Sigmoid colon (tissue), 7 donors: ENCODE results near the gene ATP2B1. TPM values are rescaled to one million over a fixed set of nuclear protein-coding genes. Genes with fewer than 3 reads are reported as not detected.

Experiments
- DNase-seq: peaks from one replicate; pipeline ENCODE4 v3.0.0-alpha.2; 2019
- H3K27ac ChIP-seq, 4 donors: fragments of 200-600 bp; sonication (generic); one replicate each; pipeline ENCODE4 v1.5.1; 2016 to 2019; ENCODE audit warnings: mild to moderate bottlenecking in 1 of 4
- H3K27me3 ChIP-seq, 3 donors: fragments of 200-600 bp; sonication (generic); one replicate each; pipeline ENCODE4 v1.5.1; 2019; ENCODE audit warnings: mild to moderate bottlenecking in 1 of 3
- H3K36me3 ChIP-seq, 4 donors: fragments of 200-600 bp; sonication (generic); one replicate each; pipeline ENCODE4 v1.5.1; 2016 to 2019
- H3K4me1 ChIP-seq, 4 donors: fragments of 200-600 bp; sonication (generic); one replicate each; pipeline ENCODE4 v1.5.1; 2017 to 2019
- H3K4me3 ChIP-seq, 4 donors: fragments of 200-600 bp; sonication (generic); one replicate each; pipeline ENCODE4 v1.5.1; 2017 to 2019; ENCODE audit warnings: mild to moderate bottlenecking in 2 of 4, moderate library complexity in 1 of 4
- H3K9me3 ChIP-seq, 4 donors: fragments of 200-600 bp in 3 of 4; sonication (generic) in 3 of 4; one replicate each; pipeline versions ENCODE4 v1.5.1 to v1.6.1; 2013 to 2019
- EP300 ChIP-seq, 4 donors: sonication (generic); formaldehyde crosslinking; IDR thresholded peaks; one replicate each; pipeline ENCODE4 v1.6.1; 2017; ENCODE audit warnings: antibody characterized with exemption in 4 of 4
- POLR2A ChIP-seq, 2 donors: fragments of 450-650 bp; IDR thresholded peaks; one replicate each; pipeline ENCODE4 v1.6.1; 2016; ENCODE audit warnings: antibody characterized with exemption in 2 of 2, mild to moderate bottlenecking in 2 of 2, moderate library complexity in 2 of 2
- POLR2AphosphoS5 ChIP-seq, 4 donors: sonication (generic); formaldehyde crosslinking; IDR thresholded peaks; one replicate each; pipeline ENCODE4 v1.6.1; 2017; ENCODE audit warnings: antibody characterized with exemption in 4 of 4
- WGBS, 2 donors: extraction: QIAGEN DNeasy Blood & Tissue Kit; methylation state at CpG; one replicate each; pipeline ENCODE4 v1.1.7; 2013; 5-methylcytosine and 5-hydroxymethylcytosine counted together
- intact Hi-C: fragments of 100-400 bp; cut with DNase I; formaldehyde crosslinking; loops from one replicate; pipeline ENCODE4 v1.15.1; 2023
- polyA plus RNA-seq, 3 donors: library from polyadenylated mRNA; stranded (reverse); fragments of 200-250 nt; gene quantifications; one replicate each; pipeline ENCODE4 v1.2.3, GENCODE V29; 2013
- total RNA-seq, 4 donors: library from RNA; depleted of rRNA; stranded (reverse); fragments of >200 nt; gene quantifications; one replicate each; pipeline ENCODE4 v1.1.0, GENCODE V29; 2016
- TF ChIP-seq, protein P1 (sequence below), 4 experiments: fragments of 450-650 bp in 3 of 4; fragments of 200-600 bp in 1 of 4; IDR thresholded peaks; one replicate each; pipeline ENCODE4 v1.5.1; 2016 to 2019; ENCODE audit warnings: antibody characterized with exemption in 4 of 4, mild to moderate bottlenecking in 3 of 4, moderate library complexity in 2 of 4
- donor health status: healthy with polysubstance abuse.
- donor health status: Bipolar disorder and iron deficiency.
- donor health status: healthy.

ATP2B1 gene
- total and polyA plus RNA-seq, 7 donors = 4.8 to 39.1 (median 27.6) TPM

DNA sequence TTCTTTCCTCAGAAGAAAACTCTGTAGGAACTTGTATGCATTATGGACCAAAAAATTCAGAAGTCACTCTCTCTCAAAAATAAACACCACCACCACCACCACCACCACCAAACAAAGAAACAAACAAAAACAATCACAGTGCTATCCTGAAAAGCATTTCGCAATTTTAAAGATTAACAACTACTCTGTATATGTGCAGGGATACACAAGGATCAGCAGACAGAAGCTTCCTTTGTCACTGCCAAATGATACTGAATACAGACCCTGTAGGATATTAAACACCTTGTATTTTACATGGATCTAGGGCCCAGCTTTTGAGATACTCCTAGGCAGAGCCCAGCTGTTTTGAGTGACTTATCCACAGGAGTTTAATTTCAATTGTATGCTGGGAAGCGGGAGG, 31.7 kb downstream of the ATP2B1 start:
- no peak overlapping the region for H3K4me3 ChIP-seq
- no peaks in the 10 kb centered on the region for H3K27me3 ChIP-seq
- H3K4me1 ChIP-seq = peaks cover 0 to 32% (median 15%) of the 10 kb centered on the region in 4 donors
- H3K9me3 ChIP-seq = no peaks in the 10 kb centered on the region
- TF ChIP-seq, protein P1, sequence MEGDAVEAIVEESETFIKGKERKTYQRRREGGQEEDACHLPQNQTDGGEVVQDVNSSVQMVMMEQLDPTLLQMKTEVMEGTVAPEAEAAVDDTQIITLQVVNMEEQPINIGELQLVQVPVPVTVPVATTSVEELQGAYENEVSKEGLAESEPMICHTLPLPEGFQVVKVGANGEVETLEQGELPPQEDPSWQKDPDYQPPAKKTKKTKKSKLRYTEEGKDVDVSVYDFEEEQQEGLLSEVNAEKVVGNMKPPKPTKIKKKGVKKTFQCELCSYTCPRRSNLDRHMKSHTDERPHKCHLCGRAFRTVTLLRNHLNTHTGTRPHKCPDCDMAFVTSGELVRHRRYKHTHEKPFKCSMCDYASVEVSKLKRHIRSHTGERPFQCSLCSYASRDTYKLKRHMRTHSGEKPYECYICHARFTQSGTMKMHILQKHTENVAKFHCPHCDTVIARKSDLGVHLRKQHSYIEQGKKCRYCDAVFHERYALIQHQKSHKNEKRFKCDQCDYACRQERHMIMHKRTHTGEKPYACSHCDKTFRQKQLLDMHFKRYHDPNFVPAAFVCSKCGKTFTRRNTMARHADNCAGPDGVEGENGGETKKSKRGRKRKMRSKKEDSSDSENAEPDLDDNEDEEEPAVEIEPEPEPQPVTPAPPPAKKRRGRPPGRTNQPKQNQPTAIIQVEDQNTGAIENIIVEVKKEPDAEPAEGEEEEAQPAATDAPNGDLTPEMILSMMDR (IDR thresholded peaks at IDR 0.05) = no peak
- TF ChIP-seq POLR2AphosphoS5 (IDR thresholded peaks at IDR 0.05) (no peak), POLR2A (IDR thresholded peaks at IDR 0.05) (no peak), EP300 (IDR thresholded peaks at IDR 0.05) (no peak)
- 91% methylated on average over 2 of the region's 2 CpGs for WGBS, 2 donors
- H3K36me3 ChIP-seq = no peaks in the 10 kb centered on the region
- intact Hi-C loops = no loop called here
- H3K27ac ChIP-seq = no peak overlapping the region
- DNase-seq = no peak

DNA sequence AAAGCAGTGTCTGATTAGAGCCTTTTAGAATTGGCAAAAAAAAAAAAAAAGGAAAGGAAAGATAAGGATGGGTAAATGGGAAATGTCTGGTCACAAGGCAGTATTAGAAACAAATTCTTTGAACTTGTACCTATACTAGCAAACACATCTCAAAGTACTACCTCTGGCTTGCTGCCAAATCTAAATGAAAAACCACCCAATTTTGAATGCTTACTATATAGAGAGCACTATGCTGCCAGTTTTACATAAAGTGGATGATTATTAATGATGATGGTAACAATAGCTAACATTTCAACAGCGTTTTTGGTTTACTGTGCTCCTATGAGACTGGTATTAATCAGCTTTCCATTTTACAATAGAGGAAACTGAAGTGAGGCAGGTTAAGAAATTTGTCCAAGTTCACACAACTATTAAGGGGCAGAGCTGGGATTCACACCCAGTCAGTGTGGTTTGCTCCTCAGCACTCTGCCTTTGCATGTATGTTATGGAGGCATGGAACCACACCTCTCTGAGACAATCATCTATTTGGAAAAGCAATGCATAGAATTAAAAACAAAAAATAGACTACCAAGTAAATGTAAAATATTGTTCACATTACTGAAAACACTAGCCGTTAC, 34.2 kb downstream of the ATP2B1 start:
- DNase-seq = no peak
- H3K36me3 ChIP-seq = no peaks in the 10 kb centered on the region
- H3K27ac ChIP-seq = no peak overlapping the region
- TF ChIP-seq POLR2A (IDR thresholded peaks at IDR 0.05) = no peak
- TF ChIP-seq POLR2AphosphoS5 (IDR thresholded peaks at IDR 0.05) = no peak
- TF ChIP-seq EP300 (IDR thresholded peaks at IDR 0.05) = no peak
- intact Hi-C loops = no loop called here
- H3K9me3 ChIP-seq = no peaks in the 10 kb centered on the region
- H3K27me3 ChIP-seq = no peaks in the 10 kb centered on the region
- 88 to 91% methylated on average over 2 of the region's 2 CpGs for WGBS, 2 donors
- peaks cover 0 to 32% (median 22%) of the 10 kb centered on the region in 4 donors for H3K4me1 ChIP-seq
- no peak overlapping the region for H3K4me3 ChIP-seq

DNA sequence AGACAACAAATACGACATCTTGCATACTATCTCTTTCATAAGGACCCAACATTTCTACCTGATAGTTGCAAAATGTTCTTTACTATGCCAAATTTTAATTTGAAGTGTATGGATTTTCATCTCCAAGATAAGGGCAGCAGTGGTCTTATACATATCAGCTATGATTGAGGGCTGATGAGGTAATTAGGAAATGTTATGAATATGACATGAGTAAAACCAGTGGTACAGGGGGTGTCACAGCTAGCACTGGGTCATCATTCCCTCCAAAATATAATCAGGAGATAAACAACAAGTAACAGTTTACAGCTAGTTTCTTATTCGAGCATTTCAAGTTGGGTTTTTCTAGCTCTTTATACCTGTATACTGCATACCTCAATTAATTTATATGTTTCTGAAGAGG, 35.0 kb downstream of the ATP2B1 start:
- TF ChIP-seq POLR2AphosphoS5 (IDR thresholded peaks at IDR 0.05) (no peak), POLR2A (IDR thresholded peaks at IDR 0.05) (no peak), EP300 (IDR thresholded peaks at IDR 0.05) (no peak)
- TF ChIP-seq, protein P1 (IDR thresholded peaks at IDR 0.05) = no peak
- no peak overlapping the region for H3K4me3 ChIP-seq
- no peaks in the 10 kb centered on the region for H3K27me3 ChIP-seq
- no peaks in the 10 kb centered on the region for H3K36me3 ChIP-seq
- peaks cover 0 to 32% (median 22%) of the 10 kb centered on the region in 4 donors for H3K4me1 ChIP-seq
- no peaks in the 10 kb centered on the region for H3K9me3 ChIP-seq
- DNase-seq = no peak
- no peak overlapping the region for H3K27ac ChIP-seq
- intact Hi-C loops = no loop called here
- WGBS, 2 donors = 94 to 97% methylated on average over 2 of the region's 2 CpGs

DNA sequence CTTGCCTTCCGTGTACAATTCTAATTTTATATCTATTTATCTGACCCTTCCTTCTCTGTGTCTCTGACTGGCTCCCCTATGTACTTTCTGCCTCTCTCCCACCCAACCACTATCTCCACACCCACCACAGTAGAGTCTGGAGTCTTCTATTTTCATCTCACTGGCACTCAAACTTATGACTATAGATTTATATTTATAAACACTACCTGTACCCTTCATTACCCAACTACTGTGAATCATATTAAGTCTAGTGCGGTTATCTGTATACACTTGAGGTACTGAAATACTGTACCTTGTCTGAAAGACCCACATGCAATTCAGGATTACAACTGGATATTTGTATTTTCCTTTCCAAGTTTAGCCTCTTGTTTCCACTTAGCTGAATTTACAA, 36.1 kb downstream of the ATP2B1 start:
- no peaks in the 10 kb centered on the region for H3K36me3 ChIP-seq
- no peak overlapping the region for H3K27ac ChIP-seq
- H3K27me3 ChIP-seq = no peaks in the 10 kb centered on the region
- intact Hi-C loops = no loop called here
- H3K4me1 ChIP-seq = peaks cover 0 to 25% (median 18%) of the 10 kb centered on the region in 4 donors
- TF ChIP-seq POLR2A (IDR thresholded peaks at IDR 0.05) (no peak), EP300 (IDR thresholded peaks at IDR 0.05) (no peak), POLR2AphosphoS5 (IDR thresholded peaks at IDR 0.05) (no peak)
- TF ChIP-seq, protein P1 (IDR thresholded peaks at IDR 0.05) = no peak
- DNase-seq = no peak
- 93 to 96% methylated on average over 2 of the region's 2 CpGs for WGBS, 2 donors
- H3K9me3 ChIP-seq = no peaks in the 10 kb centered on the region
- H3K4me3 ChIP-seq = no peak overlapping the region

DNA sequence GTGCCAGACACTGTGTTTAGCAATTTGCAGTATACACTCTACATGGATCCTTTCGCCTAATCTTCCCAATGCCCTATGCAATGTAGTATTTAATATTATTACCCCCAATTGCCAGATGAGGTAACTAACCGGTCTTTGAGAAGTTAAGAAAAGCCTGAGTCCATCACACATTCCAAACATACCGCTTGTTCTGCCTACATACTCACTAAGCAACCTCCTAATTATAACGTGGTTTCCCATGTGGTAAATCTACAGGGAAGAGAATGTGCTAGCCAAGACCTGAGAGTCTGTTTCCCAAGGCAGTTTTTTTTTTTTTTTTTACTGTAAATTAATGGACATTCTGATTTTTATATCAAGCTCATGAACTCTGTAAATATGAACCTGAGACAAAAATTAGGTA, 37.2 kb downstream of the ATP2B1 start:
- Histone ChIP-seq H3K9me3 (no peaks in the 10 kb centered on the region), H3K4me3 (no peak overlapping the region), H3K36me3 (no peaks in the 10 kb centered on the region), H3K27me3 (no peaks in the 10 kb centered on the region), H3K27ac (no peak overlapping the region), H3K4me1 (peaks cover 0 to 23% (median 17%) of the 10 kb centered on the region in 4 donors)
- WGBS, 2 donors = 89 to 92% methylated on average over 4 of the region's 4 CpGs
- TF ChIP-seq, protein P1 (IDR thresholded peaks at IDR 0.05) = no peak
- TF ChIP-seq POLR2AphosphoS5 (IDR thresholded peaks at IDR 0.05) (no peak), EP300 (IDR thresholded peaks at IDR 0.05) (no peak), POLR2A (IDR thresholded peaks at IDR 0.05) (no peak)
- DNase-seq = no peak
- intact Hi-C loops = no loop called here
